ENCODE data around the gene ZNF585A.

DNA sequence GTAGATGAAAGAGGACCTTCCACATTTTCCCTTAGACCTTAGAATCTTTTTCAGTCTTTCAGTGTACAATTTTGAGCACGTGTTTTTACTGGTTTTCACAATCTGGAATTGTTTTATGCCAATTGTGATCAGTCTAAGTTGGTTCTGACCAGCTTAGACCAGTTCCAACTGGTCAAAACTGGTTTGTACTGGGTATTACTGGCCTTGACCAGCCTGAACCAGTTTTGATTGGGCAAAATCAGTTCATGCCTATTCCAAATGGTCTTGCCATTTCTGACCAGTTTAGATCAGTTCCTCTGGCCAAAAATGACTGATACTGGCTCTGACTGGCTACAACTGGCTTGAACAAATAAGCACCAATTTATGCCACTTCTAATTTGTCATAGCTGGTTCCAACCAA is 36.4 kb downstream of the ZNF585A start:
- TF ChIP-seq POLR2AphosphoS5 (IDR thresholded peaks at IDR 0.05; ENCODE audit: insufficient read depth in 1 of 2, low read depth in 1 of 2) (no peak), POLR2A (IDR thresholded peaks at IDR 0.05) (no peak)
- TF ChIP-seq, protein P1, sequence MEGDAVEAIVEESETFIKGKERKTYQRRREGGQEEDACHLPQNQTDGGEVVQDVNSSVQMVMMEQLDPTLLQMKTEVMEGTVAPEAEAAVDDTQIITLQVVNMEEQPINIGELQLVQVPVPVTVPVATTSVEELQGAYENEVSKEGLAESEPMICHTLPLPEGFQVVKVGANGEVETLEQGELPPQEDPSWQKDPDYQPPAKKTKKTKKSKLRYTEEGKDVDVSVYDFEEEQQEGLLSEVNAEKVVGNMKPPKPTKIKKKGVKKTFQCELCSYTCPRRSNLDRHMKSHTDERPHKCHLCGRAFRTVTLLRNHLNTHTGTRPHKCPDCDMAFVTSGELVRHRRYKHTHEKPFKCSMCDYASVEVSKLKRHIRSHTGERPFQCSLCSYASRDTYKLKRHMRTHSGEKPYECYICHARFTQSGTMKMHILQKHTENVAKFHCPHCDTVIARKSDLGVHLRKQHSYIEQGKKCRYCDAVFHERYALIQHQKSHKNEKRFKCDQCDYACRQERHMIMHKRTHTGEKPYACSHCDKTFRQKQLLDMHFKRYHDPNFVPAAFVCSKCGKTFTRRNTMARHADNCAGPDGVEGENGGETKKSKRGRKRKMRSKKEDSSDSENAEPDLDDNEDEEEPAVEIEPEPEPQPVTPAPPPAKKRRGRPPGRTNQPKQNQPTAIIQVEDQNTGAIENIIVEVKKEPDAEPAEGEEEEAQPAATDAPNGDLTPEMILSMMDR (IDR thresholded peaks at IDR 0.05): no peak
